HepG2 (cell line): ENCODE measurements around the gene LHFPL6. TPM values are rescaled to one million over a fixed set of nuclear protein-coding genes. Genes with fewer than 3 reads are reported as not detected.

ENCODE experiments used
- ATAC-seq: fragments of 200-7000 bp; cut with Tn5 transposase; 3 replicates; pipeline ENCODE4 v1.9.1; 2020; ENCODE audit warnings: mild to moderate bottlenecking, moderate library complexity
- BruUV-seq: library from RNA; stranded (reverse); fragments of 400-500 nt; replicated peaks from 2 replicates; lab custom pipeline; 2021; lab: Mats Ljungman, UMichigan
- CTCF ChIA-PET: fragments of 300-600 bp; formaldehyde crosslinking; extraction: SDS; loops from one replicate; lab custom pipeline; 2021; ENCODE audit warnings: low total read pairs, inconsistent platforms, low intra/inter-chr PET ratio; lab: Yijun Ruan, JAX
- POLR2A ChIA-PET: fragments of 350-600 bp; sonication (Branson Sonifier 250); formaldehyde crosslinking; loops from one replicate; lab custom pipeline; 2020; ENCODE audit warnings: antibody characterized with exemption, inconsistent platforms; lab: Yijun Ruan, JAX
- DNase-seq: peaks from one replicate; pipeline ENCODE4 v3.0.0-alpha.2; 2015; ENCODE audit warnings: low spot score
- FAIRE-seq: peaks from 3 replicates; lab custom pipeline; 2011; peaks lifted over from hg19 to GRCh38; lab: Jason Lieb, UNC
- H2AFZ ChIP-seq: one replicate; pipeline ENCODE4 v1.6.1; 2011; ENCODE audit warnings: low read length, inconsistent platforms
- H3K27ac ChIP-seq: fragments of 300-600 bp; 3 replicates; pipeline ENCODE4 v1.8.0; 2011; ENCODE audit warnings: mixed run types, mild to moderate bottlenecking, mixed read lengths, low read length, inconsistent platforms; ENCODE audit not compliant: insufficient read depth; ENCODE audit errors: extremely low read length
- H3K27me3 ChIP-seq, 2 experiments: fragments of 200-600 bp in 1 of 2; 2 replicates in 1 of 2; 3 replicates in 1 of 2; pipeline versions ENCODE4 v1.6.0 to v1.8.0; 2011; ENCODE audit warnings: low read length in 2 of 2, mild to moderate bottlenecking in 2 of 2, moderate library complexity in 2 of 2, inconsistent platforms in 1 of 2; ENCODE audit not compliant: insufficient read depth in 2 of 2, control insufficient read depth in 1 of 2
- H3K36me3 ChIP-seq, 2 experiments: fragments of 200-600 bp in 1 of 2; replicated peaks in 1 of 2; 2 replicates in 1 of 2; 3 replicates in 1 of 2; pipeline versions ENCODE4 v1.5.1 to v1.8.0; 2011; ENCODE audit warnings: low read length in 2 of 2, inconsistent platforms in 1 of 2; ENCODE audit not compliant: insufficient read depth in 2 of 2, control insufficient read depth in 1 of 2
- H3K4me1 ChIP-seq: 2 replicates; pipeline ENCODE4 v1.5.1; 2012; ENCODE audit warnings: low read length, inconsistent platforms; ENCODE audit not compliant: insufficient read depth
- H3K4me2 ChIP-seq: 2 replicates; pipeline ENCODE4 v1.6.0; 2011; ENCODE audit warnings: low read depth, low read length, inconsistent platforms
- H3K4me3 ChIP-seq, 3 experiments: fragments of 200-600 bp in 1 of 3; sonication (generic), shearing (Covaris generic) in 1 of 3; replicated peaks in 1 of 3; 2 replicates each; pipeline ENCODE4 v1.5.1; 2011 to 2016; ENCODE audit warnings: low read length in 3 of 3, inconsistent platforms in 2 of 3, low read depth in 2 of 3, mild to moderate bottlenecking in 2 of 3, control low read depth in 1 of 3, mixed read lengths in 1 of 3; ENCODE audit not compliant: insufficient read depth in 1 of 3
- H3K79me2 ChIP-seq: one replicate; pipeline ENCODE4 v1.6.1; 2011; ENCODE audit warnings: low read length, inconsistent platforms; ENCODE audit not compliant: insufficient read depth
- H3K9ac ChIP-seq: 2 replicates; pipeline ENCODE4 v1.6.0; 2011; ENCODE audit warnings: mild to moderate bottlenecking, low read depth, low read length, inconsistent platforms; ENCODE audit not compliant: insufficient read depth
- H3K9me3 ChIP-seq: 2 replicates; pipeline ENCODE4 v1.5.1; 2012; ENCODE audit warnings: mild to moderate bottlenecking, low read length
- H4K20me1 ChIP-seq: 2 replicates; pipeline ENCODE4 v1.6.0; 2011; ENCODE audit warnings: inconsistent platforms, mild to moderate bottlenecking, low read length, moderate library complexity; ENCODE audit not compliant: insufficient read depth
- GLI4 ChIP-seq: sonication (generic); formaldehyde crosslinking; IDR thresholded peaks from 2 replicates; pipeline ENCODE4 v1.5.1; 2020; ENCODE audit warnings: missing genetic modification reagents, mild to moderate bottlenecking, moderate library complexity, borderline replicate concordance
- HCFC1 ChIP-seq: fragments of 150-350 bp; IDR thresholded peaks from 2 replicates; pipeline ENCODE4 v1.6.1; 2014; ENCODE audit warnings: low read depth, low read length
- MED13 ChIP-seq: sonication (generic); formaldehyde crosslinking; IDR thresholded peaks from 2 replicates; pipeline ENCODE4 v1.5.0; 2020; ENCODE audit warnings: missing genetic modification reagents
- NFKBIZ ChIP-seq: IDR thresholded peaks from 2 replicates; pipeline ENCODE4 v1.6.1; 2018; ENCODE audit warnings: missing genetic modification reagents, missing compliant biosample characterization
- NRL ChIP-seq: sonication (generic); formaldehyde crosslinking; IDR thresholded peaks from 2 replicates; pipeline ENCODE4 v1.5.0; 2020; ENCODE audit warnings: missing genetic modification reagents, mild to moderate bottlenecking, moderate library complexity, borderline replicate concordance
- PHB2 ChIP-seq: fragments of 450-650 bp; IDR thresholded peaks from 2 replicates; pipeline ENCODE4 v1.6.1; 2018; ENCODE audit not compliant: partially characterized antibody
- PHF21A ChIP-seq: sonication (generic); formaldehyde crosslinking; IDR thresholded peaks from 2 replicates; pipeline ENCODE4 v1.5.0; 2020; ENCODE audit warnings: mild to moderate bottlenecking, missing genetic modification reagents
- RNF219 ChIP-seq: sonication (generic); formaldehyde crosslinking; IDR thresholded peaks from 2 replicates; pipeline ENCODE4 v1.5.0; 2020; ENCODE audit warnings: mild to moderate bottlenecking, missing genetic modification reagents
- SP140L ChIP-seq: sonication (generic); formaldehyde crosslinking; IDR thresholded peaks from 2 replicates; pipeline ENCODE4 v1.4.0; 2020; ENCODE audit warnings: missing genetic modification reagents, borderline replicate concordance
- WIZ ChIP-seq: sonication (generic); formaldehyde crosslinking; IDR thresholded peaks from 2 replicates; pipeline ENCODE4 v1.5.1; 2020; ENCODE audit warnings: mild to moderate bottlenecking, missing genetic modification reagents
- ZBTB8A ChIP-seq: sonication (generic); formaldehyde crosslinking; IDR thresholded peaks from 2 replicates; pipeline ENCODE4 v1.4.0; 2020; ENCODE audit warnings: mild to moderate bottlenecking, low read depth, missing genetic modification reagents, borderline replicate concordance
- ZFP1 ChIP-seq: IDR thresholded peaks from 2 replicates; pipeline ENCODE4 v1.6.1; 2016
- ZFP36L1 ChIP-seq: sonication (generic); formaldehyde crosslinking; IDR thresholded peaks from 2 replicates; pipeline ENCODE4 v1.8.0; 2022; ENCODE audit warnings: mild to moderate bottlenecking, missing genetic modification reagents, moderate library complexity
- ZFP82 ChIP-seq: sonication (generic); formaldehyde crosslinking; IDR thresholded peaks from 2 replicates; pipeline ENCODE4 v1.5.1; 2020; ENCODE audit warnings: mild to moderate bottlenecking, missing genetic modification reagents, borderline replicate concordance
- ZNF20 ChIP-seq: sonication (generic); formaldehyde crosslinking; IDR thresholded peaks from 2 replicates; pipeline ENCODE4 v1.4.0; 2020; ENCODE audit warnings: mild to moderate bottlenecking, moderate library complexity, missing genetic modification reagents
- ZNF879 ChIP-seq: sonication (generic); formaldehyde crosslinking; IDR thresholded peaks from 2 replicates; pipeline ENCODE4 v1.8.1; 2023; ENCODE audit warnings: missing genetic modification reagents
- WGBS: methylation state at CpG from one replicate; pipeline ENCODE4 v1.1.6; 2017; ENCODE audit warnings: low lambda C conversion rate; 5-methylcytosine and 5-hydroxymethylcytosine counted together
- in situ Hi-C: cut with HindIII; loops from 2 replicates; pipeline ENCODE4 v1.10.0; 2017; ENCODE audit warnings: low pct_unique_long_range_greater_than_20kb; ENCODE audit not compliant: extremely low pct_ligation_motif_present
- intact Hi-C: fragments of 100-400 bp; cut with micrococcal nuclease; formaldehyde crosslinking; loops from one replicate; pipeline ENCODE4 v1.10.0; 2022; ENCODE audit not compliant: unreplicated experiment
- polyA plus RNA-seq, 8 experiments: library from polyadenylated mRNA; depleted of rRNA in 3 of 8; stranded (reverse) in 7 of 8; unstranded in 1 of 8; fragments of >200 nt; fragmentation: Illumina TruSeq in 4 of 8; extraction: Trizol in 4 of 8; gene quantifications; 2 replicates each; pipeline versions ENCODE4 v1.2.1 to v1.2.3, GENCODE V29; 2011 to 2016; ENCODE audit warnings: low read depth in 4 of 8, missing spikeins in 1 of 8, mixed read lengths in 1 of 8; ENCODE audit not compliant: insufficient read depth in 1 of 8
- total RNA-seq, 5 experiments: library from RNA; depleted of rRNA; stranded (reverse); fragments of >200 nt; fragmentation: Illumina TruSeq; extraction: Trizol; gene quantifications; 2 replicates each; pipeline ENCODE4 v1.2.3, GENCODE V29; 2016; ENCODE audit warnings: low read depth in 1 of 5
- TF ChIP-seq, protein P1 (sequence below): sonication (generic); formaldehyde crosslinking; IDR thresholded peaks from 2 replicates; pipeline ENCODE4 v1.8.1; 2023; ENCODE audit warnings: mild to moderate bottlenecking, missing genetic modification reagents, borderline replicate concordance
- TF ChIP-seq, protein P2 (sequence below): sonication (generic); formaldehyde crosslinking; IDR thresholded peaks from 2 replicates; pipeline ENCODE4 v1.4.0; 2020; ENCODE audit warnings: missing genetic modification reagents
- TF ChIP-seq, protein P3 (sequence below): sonication (generic); formaldehyde crosslinking; conservative IDR thresholded peaks from 2 replicates; pipeline ENCODE4 v1.8.1; 2023; ENCODE audit warnings: missing genetic modification reagents

Gene LHFPL6
- total and polyA plus RNA-seq, 2 of the 13 experiments (the other 11 are each of a cell fraction or from before 2014, with no cell fraction given) = not detected

DNA sequence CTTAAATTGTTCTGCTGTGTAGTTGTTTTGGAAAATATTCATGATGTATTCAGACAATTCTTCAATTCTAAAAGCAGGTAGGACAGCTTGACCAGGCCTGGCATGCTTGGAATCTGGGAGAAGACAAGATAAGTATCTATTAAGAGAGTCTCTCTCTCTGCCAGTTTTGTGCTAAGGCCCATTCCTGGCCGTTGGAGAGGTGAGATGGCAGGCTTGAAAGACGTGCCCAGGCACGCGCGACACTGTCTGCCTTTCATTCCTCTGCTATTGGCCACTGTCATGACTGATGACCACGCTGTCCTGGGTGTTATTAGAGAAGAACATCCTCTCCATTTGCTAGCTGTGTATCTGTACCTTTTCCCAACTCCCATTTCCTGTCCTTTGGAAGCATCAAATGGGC, 90.3 kb downstream of the LHFPL6 start:
- ATAC-seq = no peak
- DNase-seq = no peak
- Histone ChIP-seq H3K4me3 (no peak overlapping the region), H2AFZ (no peak overlapping the region), H3K4me1 (no peaks in the 10 kb centered on the region), H4K20me1 (no peaks in the 10 kb centered on the region), H3K4me2 (no peak overlapping the region), H3K9ac (no peak overlapping the region), H3K79me2 (no peaks in the 10 kb centered on the region), H3K36me3 (no peaks in the 10 kb centered on the region), H3K9me3 (no peaks in the 10 kb centered on the region), H3K27ac (no peak overlapping the region), H3K27me3 (peaks cover 0 to 2% of the 10 kb centered on the region in 2 experiments; a peak in 1 of 5 replicates)
- ChIA-PET POLR2A (no interaction called here), CTCF (no interaction called here)
- TF ChIP-seq MED13 (CRISPR knock-in tag) = no peak
- no peak for TF ChIP-seq ZFP1 (CRISPR knock-in tag)
- TF ChIP-seq ZFP82 (CRISPR knock-in tag) = no peak
- no peak for TF ChIP-seq PHB2
- no peak for TF ChIP-seq ZNF20
- no peak for TF ChIP-seq ZBTB8A (CRISPR knock-in tag)
- TF ChIP-seq GLI4 (CRISPR knock-in tag) = no peak
- TF ChIP-seq RNF219 (CRISPR knock-in tag) = no peak
- TF ChIP-seq, protein P1, sequence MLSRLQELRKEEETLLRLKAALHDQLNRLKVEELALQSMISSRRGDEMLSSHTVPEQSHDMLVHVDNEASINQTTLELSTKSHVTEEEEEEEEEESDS (CRISPR knock-in tag) = no peak
- TF ChIP-seq, protein P2, sequence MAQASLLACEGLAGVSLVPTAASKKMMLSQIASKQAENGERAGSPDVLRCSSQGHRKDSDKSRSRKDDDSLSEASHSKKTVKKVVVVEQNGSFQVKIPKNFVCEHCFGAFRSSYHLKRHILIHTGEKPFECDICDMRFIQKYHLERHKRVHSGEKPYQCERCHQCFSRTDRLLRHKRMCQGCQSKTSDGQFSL (CRISPR knock-in tag) = no peak
- TF ChIP-seq, protein P3, sequence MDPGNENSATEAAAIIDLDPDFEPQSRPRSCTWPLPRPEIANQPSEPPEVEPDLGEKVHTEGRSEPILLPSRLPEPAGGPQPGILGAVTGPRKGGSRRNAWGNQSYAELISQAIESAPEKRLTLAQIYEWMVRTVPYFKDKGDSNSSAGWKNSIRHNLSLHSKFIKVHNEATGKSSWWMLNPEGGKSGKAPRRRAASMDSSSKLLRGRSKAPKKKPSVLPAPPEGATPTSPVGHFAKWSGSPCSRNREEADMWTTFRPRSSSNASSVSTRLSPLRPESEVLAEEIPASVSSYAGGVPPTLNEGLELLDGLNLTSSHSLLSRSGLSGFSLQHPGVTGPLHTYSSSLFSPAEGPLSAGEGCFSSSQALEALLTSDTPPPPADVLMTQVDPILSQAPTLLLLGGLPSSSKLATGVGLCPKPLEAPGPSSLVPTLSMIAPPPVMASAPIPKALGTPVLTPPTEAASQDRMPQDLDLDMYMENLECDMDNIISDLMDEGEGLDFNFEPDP (CRISPR knock-in tag) = no peak
- TF ChIP-seq HCFC1 = no peak
- no peak for TF ChIP-seq NRL
- TF ChIP-seq ZNF879 (CRISPR knock-in tag) = no peak
- no peak for TF ChIP-seq PHF21A
- no peak for TF ChIP-seq SP140L
- no peak for TF ChIP-seq WIZ (CRISPR knock-in tag)
- no peak for TF ChIP-seq NFKBIZ (CRISPR knock-in tag)
- no peak for TF ChIP-seq ZFP36L1 (CRISPR knock-in tag)
- intact Hi-C loops (no loop called here), in situ Hi-C loops (no loop called here)
- BruUV-seq = no TSS peak
- FAIRE-seq = no peak
- 17% methylated on average over 2 of the region's 6 CpGs for WGBS
